HFFc6 (cell line): ENCODE measurements around the gene MGAT5. TPM values are rescaled to one million over a fixed set of nuclear protein-coding genes. Genes with fewer than 3 reads are reported as not detected.
A peak's percentile ranks its signal among the peaks of the same experiment; 100 is the strongest.

Experiments used
- DNase-seq: peaks from one replicate; pipeline ENCODE4 v3.0.0-alpha.2; 2018
- H3K27ac Mint-ChIP-seq: 2 replicates; pipeline ENCODE4 v1.8.0; 2020; ENCODE audit warnings: mild to moderate bottlenecking, mixed read lengths
- H3K27me3 Mint-ChIP-seq: 2 replicates; pipeline ENCODE4 v1.8.0; 2021; ENCODE audit warnings: mild to moderate bottlenecking, moderate library complexity, mixed read lengths; ENCODE audit not compliant: insufficient read depth
- H3K36me3 Mint-ChIP-seq: 2 replicates; pipeline ENCODE4 v1.8.0; 2021; ENCODE audit warnings: low read depth, mixed read lengths
- H3K4me1 Mint-ChIP-seq: 2 replicates; pipeline ENCODE4 v1.8.0; 2020; ENCODE audit warnings: low read depth, mixed read lengths
- H3K4me3 Mint-ChIP-seq: 2 replicates; pipeline ENCODE4 v1.8.0; 2020; ENCODE audit warnings: mild to moderate bottlenecking, moderate library complexity, mixed read lengths
- H3K9me3 Mint-ChIP-seq: 2 replicates; pipeline ENCODE4 v1.8.0; 2020; ENCODE audit warnings: mild to moderate bottlenecking, mixed read lengths
- total RNA-seq, 6 experiments: library from RNA; stranded (reverse); fragmentation: NEBNext Ultra II Directional; extraction: Animal tissue kit (Norgen Biotek cat#: 25700); gene quantifications; 2 replicates in 1 of 6; 3 replicates in 5 of 6; pipeline ENCODE4 v1.2.3, GENCODE V29; 2021
- TF ChIP-seq, protein P1 (sequence below): fragments of 200-600 bp; sonication (generic); IDR thresholded peaks from 2 replicates; pipeline ENCODE4 v1.5.0; 2021; ENCODE audit warnings: antibody characterized with exemption, mild to moderate bottlenecking

Gene MGAT5
- total RNA-seq, 6 experiments from 2014 or later: 104 to 129 (median 113) TPM

DNA sequence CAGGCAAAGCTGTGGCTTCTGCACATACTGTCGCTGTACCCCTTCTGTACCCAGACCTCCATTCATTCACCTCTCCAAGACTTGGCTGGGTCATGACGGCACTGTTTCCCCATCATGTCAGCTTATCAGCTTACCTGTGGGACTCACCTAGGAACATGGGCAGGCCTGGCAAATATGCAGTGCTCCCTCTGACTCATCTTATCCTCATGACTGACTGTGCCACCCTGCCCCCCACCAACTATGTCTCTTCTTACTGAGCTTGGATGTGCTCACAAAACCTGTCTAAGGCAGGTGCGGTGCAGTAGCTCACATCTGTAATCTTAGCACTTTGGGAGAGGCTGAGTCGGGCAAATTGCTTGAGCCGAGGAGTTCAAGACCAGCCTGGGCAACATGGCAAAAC is 152.4 kb downstream of the MGAT5 start:
- H3K27ac Mint-ChIP-seq: peak overlapping the region; percentile 95
- H3K36me3 Mint-ChIP-seq: peaks cover 26% of the 10 kb centered on the region
- H3K9me3 Mint-ChIP-seq: no peaks in the 10 kb centered on the region
- TF ChIP-seq, protein P1, sequence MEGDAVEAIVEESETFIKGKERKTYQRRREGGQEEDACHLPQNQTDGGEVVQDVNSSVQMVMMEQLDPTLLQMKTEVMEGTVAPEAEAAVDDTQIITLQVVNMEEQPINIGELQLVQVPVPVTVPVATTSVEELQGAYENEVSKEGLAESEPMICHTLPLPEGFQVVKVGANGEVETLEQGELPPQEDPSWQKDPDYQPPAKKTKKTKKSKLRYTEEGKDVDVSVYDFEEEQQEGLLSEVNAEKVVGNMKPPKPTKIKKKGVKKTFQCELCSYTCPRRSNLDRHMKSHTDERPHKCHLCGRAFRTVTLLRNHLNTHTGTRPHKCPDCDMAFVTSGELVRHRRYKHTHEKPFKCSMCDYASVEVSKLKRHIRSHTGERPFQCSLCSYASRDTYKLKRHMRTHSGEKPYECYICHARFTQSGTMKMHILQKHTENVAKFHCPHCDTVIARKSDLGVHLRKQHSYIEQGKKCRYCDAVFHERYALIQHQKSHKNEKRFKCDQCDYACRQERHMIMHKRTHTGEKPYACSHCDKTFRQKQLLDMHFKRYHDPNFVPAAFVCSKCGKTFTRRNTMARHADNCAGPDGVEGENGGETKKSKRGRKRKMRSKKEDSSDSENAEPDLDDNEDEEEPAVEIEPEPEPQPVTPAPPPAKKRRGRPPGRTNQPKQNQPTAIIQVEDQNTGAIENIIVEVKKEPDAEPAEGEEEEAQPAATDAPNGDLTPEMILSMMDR: no peak
- peak overlapping the region; percentile 33; the same call in 1 of the 2 replicates for H3K4me3 Mint-ChIP-seq
- peaks cover 98% of the 10 kb centered on the region for H3K4me1 Mint-ChIP-seq
- no peak for DNase-seq
- H3K27me3 Mint-ChIP-seq: no peaks in the 10 kb centered on the region; the same call in none of the 2 replicates

DNA sequence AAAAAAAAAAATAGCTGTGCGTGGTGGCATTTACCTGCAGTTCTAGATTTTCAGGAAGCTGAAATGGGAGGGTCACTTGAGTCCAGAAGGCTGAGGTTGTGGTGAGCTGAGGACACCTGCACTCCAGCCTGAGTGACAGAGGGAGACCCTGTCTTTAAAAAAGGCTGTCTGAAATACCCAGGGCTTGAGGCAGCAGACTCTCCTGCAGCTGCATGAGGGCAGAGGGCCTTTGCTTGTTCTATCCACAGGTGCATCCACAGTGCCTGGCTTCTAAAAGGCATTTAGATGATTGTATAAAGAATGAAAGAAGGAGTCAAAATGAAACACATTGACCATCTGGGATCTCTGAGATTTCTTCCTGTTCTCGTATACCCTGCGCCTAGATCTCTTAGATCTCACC is 152.9 kb downstream of the MGAT5 start:
- H3K27me3 Mint-ChIP-seq: no peaks in the 10 kb centered on the region; the same call in none of the 2 replicates
- no peaks in the 10 kb centered on the region for H3K9me3 Mint-ChIP-seq
- no peak overlapping the region; the same call in 1 of the 2 replicates for H3K4me3 Mint-ChIP-seq
- TF ChIP-seq, protein P1: no peak
- H3K27ac Mint-ChIP-seq: peak overlapping the region; percentile 95
- H3K36me3 Mint-ChIP-seq: peaks cover 26% of the 10 kb centered on the region
- no peak for DNase-seq
- H3K4me1 Mint-ChIP-seq: peaks cover 98% of the 10 kb centered on the region

DNA sequence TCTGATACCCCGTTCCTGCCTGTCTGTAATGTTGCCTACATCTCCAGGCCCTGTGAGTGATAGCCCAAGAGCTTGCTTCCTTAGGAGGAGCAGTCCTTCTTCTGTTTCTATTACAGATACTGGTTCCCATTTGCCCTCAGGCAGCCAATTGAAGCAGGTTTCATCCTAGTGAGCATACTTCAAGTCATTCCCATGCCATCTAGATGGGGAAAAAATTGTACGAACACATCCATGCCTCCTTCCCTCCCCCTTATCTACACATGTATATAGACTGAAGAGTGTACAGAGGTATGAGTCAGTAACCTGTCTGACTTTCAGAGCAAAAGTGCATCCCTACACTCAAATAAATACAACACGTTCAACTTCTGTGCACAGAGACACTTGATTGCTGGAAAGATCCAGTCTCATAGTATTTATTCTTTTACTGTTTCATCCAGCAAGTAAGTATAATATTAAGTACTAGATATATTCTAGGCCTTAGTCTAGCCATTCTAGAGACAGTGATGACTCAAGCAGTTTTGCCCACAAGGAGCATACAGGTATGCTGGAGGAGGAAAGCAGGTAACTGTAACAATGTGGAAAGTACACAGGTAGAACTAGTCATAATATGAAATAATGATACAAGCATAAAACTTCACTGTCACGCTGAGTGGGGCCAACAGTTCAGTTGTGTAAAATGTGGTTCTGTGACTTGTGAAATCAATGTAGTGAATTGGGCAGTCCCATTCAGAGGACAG is 153.4 kb downstream of the MGAT5 start:
- no peak for DNase-seq
- TF ChIP-seq, protein P1: no peak
- no peak overlapping the region; the same call in 1 of the 2 replicates for H3K4me3 Mint-ChIP-seq
- H3K27ac Mint-ChIP-seq: peak overlapping the region; percentile 95
- peaks cover 98% of the 10 kb centered on the region for H3K4me1 Mint-ChIP-seq
- no peaks in the 10 kb centered on the region; the same call in none of the 2 replicates for H3K27me3 Mint-ChIP-seq
- no peaks in the 10 kb centered on the region for H3K9me3 Mint-ChIP-seq
- peaks cover 26% of the 10 kb centered on the region for H3K36me3 Mint-ChIP-seq

DNA sequence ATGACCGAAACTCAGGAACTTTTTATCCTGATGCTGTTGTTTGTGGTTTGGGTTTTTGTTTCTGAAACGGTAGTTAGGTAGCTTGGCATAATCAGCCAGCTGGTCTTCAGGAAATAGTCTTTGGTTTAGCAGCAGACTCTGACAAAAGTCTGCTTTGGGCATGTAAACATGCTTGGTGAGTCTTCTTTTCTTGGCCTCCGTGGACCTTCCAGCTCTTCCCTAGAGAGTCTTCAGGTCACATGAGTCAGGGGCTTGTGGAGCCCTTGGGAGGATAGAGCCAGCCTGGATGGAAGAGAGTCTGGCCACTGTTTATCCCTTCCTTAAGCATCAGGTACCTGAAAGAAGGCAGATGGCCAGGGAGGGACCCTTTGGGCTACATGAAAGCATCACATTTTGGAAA is 154.5 kb downstream of the MGAT5 start:
- H3K36me3 Mint-ChIP-seq: peaks cover 20% of the 10 kb centered on the region
- H3K9me3 Mint-ChIP-seq: no peaks in the 10 kb centered on the region
- no peaks in the 10 kb centered on the region; the same call in none of the 2 replicates for H3K27me3 Mint-ChIP-seq
- peaks cover 98% of the 10 kb centered on the region for H3K4me1 Mint-ChIP-seq
- DNase-seq: peak; percentile 63
- TF ChIP-seq, protein P1: no peak
- H3K4me3 Mint-ChIP-seq: peak overlapping the region; percentile 58; the same call in 1 of the 2 replicates
- peak overlapping the region; percentile 95 for H3K27ac Mint-ChIP-seq

DNA sequence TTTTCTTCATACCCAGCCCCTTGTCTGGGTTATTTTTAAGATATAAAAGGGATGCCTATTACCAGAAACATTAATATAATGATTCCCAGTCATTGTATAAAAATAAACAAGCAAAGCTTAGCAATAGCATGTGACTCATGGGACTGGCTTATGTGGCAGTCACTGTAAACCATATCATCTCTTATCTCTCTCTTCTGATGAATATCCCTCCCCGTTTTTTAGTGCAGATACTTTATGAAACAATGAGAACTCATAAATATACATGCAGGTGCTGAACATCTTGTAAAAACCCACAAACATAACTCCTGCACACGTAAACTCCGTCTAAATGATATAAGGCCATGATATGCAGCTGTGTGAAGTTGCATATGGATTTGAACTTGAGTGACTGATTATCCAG is 154.9 kb downstream of the MGAT5 start:
- Mint-ChIP-seq H3K4me1 (peaks cover 98% of the 10 kb centered on the region), H3K36me3 (peaks cover 16% of the 10 kb centered on the region), H3K9me3 (no peaks in the 10 kb centered on the region), H3K4me3 (peak overlapping the region; percentile 11; the same call in 1 of the 2 replicates), H3K27me3 (no peaks in the 10 kb centered on the region; the same call in none of the 2 replicates), H3K27ac (peak overlapping the region; percentile 95)
- peak; percentile 67 for DNase-seq
- TF ChIP-seq, protein P1: no peak
